ENCODE data around the gene LRRC25.

DNA sequence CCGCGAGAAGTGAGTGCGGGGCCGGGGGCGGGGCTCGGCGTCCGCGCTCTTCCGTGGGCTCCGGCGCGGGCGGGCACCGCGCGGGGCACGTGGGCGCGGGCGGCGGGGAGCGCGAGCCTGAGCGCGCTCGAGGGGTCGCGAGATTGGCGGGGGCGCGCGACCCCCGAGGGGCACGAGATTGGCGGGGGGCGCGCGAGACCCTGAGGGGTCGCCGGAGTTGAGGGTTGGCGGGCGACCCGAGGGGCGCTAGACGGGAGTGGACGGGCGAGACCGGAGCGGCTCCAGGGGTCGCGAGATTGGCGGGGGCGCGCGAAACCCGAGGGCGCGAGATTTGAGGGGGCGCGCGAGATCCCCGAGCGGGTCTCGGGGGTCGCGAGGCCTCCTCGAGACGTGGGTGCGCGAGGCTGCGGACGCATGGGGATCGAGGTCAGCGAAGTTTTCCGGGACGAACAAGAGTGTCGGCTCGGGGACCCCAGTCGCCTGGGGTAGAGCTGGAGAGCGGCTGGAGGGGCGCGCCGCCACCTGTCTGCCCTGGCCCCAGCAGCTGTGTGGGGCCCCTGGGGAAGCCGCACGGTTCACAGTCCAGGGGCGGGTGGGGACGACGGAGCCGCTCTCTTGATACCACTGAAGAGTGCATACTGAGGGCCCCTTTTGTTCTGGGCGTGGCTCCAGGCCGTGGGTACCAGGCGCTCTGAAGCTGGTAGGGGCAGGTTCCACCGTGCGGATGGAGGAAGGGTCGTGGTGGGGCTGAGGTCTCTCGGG, 22.5 kb upstream of the LRRC25 start:
- TF ChIP-seq, protein P1, sequence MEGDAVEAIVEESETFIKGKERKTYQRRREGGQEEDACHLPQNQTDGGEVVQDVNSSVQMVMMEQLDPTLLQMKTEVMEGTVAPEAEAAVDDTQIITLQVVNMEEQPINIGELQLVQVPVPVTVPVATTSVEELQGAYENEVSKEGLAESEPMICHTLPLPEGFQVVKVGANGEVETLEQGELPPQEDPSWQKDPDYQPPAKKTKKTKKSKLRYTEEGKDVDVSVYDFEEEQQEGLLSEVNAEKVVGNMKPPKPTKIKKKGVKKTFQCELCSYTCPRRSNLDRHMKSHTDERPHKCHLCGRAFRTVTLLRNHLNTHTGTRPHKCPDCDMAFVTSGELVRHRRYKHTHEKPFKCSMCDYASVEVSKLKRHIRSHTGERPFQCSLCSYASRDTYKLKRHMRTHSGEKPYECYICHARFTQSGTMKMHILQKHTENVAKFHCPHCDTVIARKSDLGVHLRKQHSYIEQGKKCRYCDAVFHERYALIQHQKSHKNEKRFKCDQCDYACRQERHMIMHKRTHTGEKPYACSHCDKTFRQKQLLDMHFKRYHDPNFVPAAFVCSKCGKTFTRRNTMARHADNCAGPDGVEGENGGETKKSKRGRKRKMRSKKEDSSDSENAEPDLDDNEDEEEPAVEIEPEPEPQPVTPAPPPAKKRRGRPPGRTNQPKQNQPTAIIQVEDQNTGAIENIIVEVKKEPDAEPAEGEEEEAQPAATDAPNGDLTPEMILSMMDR (IDR thresholded peaks at IDR 0.05; ENCODE audit: poor library complexity): no peak
- TF ChIP-seq EZH2phosphoT487 (IDR thresholded peaks at IDR 0.05; ENCODE audit: low read depth, severe bottlenecking, unreplicated experiment): no peak
